Measurements from ENCODE around the gene PRSS12.

DNA sequence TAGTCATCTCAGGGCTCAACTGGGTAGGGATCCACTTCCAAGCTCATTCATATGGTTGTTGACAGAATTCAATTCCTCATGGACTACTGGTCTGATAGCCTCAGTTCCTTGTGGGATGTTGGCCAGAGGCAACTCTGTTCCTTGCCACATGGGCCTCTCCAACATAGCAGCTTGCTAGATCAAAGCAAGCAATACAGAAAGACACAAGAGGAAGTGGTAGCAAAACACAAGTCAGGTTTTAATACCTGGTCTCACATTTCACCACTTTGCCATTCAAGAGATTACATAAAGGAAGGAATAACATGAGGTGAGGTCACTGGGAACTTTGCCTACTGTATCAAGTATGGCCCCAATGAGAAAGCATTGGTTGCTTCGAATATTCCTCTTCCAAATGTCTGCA is 79.2 kb downstream of the PRSS12 start:
- TF ChIP-seq, protein P1, sequence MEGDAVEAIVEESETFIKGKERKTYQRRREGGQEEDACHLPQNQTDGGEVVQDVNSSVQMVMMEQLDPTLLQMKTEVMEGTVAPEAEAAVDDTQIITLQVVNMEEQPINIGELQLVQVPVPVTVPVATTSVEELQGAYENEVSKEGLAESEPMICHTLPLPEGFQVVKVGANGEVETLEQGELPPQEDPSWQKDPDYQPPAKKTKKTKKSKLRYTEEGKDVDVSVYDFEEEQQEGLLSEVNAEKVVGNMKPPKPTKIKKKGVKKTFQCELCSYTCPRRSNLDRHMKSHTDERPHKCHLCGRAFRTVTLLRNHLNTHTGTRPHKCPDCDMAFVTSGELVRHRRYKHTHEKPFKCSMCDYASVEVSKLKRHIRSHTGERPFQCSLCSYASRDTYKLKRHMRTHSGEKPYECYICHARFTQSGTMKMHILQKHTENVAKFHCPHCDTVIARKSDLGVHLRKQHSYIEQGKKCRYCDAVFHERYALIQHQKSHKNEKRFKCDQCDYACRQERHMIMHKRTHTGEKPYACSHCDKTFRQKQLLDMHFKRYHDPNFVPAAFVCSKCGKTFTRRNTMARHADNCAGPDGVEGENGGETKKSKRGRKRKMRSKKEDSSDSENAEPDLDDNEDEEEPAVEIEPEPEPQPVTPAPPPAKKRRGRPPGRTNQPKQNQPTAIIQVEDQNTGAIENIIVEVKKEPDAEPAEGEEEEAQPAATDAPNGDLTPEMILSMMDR (IDR thresholded peaks at IDR 0.05), result no peak
- TF ChIP-seq POLR2A (IDR thresholded peaks at IDR 0.05) (no peak), POLR2AphosphoS5 (IDR thresholded peaks at IDR 0.05; ENCODE audit: insufficient read depth in 1 of 2, low read depth in 1 of 2) (no peak)

All from vagina (tissue), 2 donors.